ENCODE results near the gene HDAC7. TPM values are rescaled to one million over a fixed set of nuclear protein-coding genes. Genes with fewer than 3 reads are reported as not detected.

HDAC7 gene
- total RNA-seq, 2 donors from 2014 or later, result 27.3 to 29.7 TPM

DNA sequence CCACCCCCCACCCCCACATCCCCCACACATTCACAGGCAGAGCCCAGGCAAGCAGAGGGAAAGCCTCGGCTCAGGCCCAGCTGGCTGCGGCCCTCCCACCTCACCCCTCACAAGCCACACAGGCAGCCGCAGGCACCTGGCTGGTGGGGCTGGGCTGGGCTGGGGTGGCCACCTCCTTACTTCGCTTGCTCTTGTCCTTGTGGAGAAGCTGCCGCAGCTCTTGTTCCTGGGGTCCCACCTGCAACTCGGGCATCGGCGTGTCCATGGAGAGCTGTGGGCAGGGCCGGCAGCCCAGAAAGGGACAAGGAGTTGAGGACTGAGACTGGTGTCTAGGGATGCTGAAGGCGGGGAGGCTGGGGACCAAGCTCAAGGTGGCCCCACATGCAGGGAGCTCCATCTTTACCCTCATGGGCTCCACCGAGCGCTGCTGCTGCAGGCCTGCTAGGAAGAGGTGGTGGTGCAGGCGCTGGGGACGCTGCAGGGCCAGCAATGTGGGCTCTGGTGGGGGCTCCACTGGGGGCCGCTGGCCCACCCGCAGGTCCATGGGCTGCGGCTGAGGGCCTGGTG is 21.2 kb downstream of the HDAC7 start:
- Histone ChIP-seq H3K9me3 (no peaks in the 10 kb centered on the region), H3K9ac (ENCODE audit: low read depth in 2 of 2, low read length in 2 of 2) (no peak overlapping the region), H3K36me3 (no peaks in the 10 kb centered on the region), H3K4me3 (no peak overlapping the region), H3K4me1 (no peaks in the 10 kb centered on the region), H3K27ac (no peak overlapping the region), H3K27me3 (no peaks in the 10 kb centered on the region)
- TF ChIP-seq, protein P1, sequence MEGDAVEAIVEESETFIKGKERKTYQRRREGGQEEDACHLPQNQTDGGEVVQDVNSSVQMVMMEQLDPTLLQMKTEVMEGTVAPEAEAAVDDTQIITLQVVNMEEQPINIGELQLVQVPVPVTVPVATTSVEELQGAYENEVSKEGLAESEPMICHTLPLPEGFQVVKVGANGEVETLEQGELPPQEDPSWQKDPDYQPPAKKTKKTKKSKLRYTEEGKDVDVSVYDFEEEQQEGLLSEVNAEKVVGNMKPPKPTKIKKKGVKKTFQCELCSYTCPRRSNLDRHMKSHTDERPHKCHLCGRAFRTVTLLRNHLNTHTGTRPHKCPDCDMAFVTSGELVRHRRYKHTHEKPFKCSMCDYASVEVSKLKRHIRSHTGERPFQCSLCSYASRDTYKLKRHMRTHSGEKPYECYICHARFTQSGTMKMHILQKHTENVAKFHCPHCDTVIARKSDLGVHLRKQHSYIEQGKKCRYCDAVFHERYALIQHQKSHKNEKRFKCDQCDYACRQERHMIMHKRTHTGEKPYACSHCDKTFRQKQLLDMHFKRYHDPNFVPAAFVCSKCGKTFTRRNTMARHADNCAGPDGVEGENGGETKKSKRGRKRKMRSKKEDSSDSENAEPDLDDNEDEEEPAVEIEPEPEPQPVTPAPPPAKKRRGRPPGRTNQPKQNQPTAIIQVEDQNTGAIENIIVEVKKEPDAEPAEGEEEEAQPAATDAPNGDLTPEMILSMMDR (IDR thresholded peaks at IDR 0.05), result no peak
- intact Hi-C loops (cut with DNase I), result no loop called here
- no peak for DNase-seq

DNA sequence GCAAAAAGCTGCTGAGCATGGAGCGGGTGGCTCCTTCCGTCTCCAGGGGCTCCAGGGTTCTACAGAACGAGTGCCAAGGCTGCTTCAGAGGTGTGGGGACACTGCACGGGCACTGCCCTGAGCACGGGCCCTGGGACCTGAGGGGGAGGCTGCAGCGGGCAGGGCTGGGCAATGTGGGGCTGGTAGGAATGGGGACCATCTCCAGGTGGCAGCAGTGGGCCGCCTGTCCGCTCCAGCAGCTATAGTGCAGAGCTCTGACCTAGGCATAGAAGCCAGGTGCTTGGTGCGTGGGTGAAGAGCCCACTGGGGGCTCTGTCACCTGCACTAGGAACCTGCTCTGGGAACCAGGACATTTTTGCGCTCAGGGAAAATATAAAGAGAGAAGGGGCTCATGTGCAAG is 22.3 kb downstream of the HDAC7 start:
- H3K9ac ChIP-seq (ENCODE audit: low read depth in 2 of 2, low read length in 2 of 2), result no peak overlapping the region
- TF ChIP-seq, protein P1 (IDR thresholded peaks at IDR 0.05), result no peak
- no peak overlapping the region for H3K27ac ChIP-seq
- intact Hi-C loops (cut with DNase I), result no loop called here
- no peaks in the 10 kb centered on the region for H3K36me3 ChIP-seq
- no peak for DNase-seq
- H3K9me3 ChIP-seq, result no peaks in the 10 kb centered on the region
- no peaks in the 10 kb centered on the region for H3K27me3 ChIP-seq
- no peak overlapping the region for H3K4me3 ChIP-seq
- no peaks in the 10 kb centered on the region for H3K4me1 ChIP-seq

DNA sequence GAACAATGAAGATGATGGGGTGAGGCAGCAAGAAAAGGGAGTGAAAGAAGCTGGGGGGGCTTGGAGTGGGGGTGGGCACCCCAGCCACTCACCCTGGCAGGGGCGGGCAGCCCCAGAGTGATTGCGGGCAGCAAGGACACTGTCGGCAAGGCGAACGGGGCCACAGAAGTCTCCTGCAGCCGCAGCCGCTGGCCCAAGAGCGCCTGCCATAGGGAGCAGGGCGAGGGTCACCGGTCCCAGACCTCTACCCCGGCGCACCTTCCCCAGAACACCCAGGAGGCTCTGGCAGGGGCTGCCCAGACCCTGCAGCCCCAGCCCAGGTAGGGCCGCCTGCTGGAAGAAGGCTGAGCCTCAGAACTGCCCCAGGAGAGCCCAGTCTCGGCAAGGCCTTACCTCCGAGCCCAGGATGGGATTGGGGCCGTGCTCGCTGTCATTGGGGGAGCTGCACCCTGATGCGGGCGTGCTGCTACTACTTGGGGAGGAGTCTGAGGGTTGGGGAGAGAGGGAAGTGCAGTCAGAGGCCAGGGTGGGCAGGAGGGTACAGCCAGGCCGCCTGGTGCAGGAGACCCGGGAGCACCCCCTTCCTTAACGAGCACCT is 23.8 kb downstream of the HDAC7 start:
- intact Hi-C loops (cut with DNase I), result no loop called here
- no peak for DNase-seq
- Histone ChIP-seq H3K4me3 (no peak overlapping the region), H3K27me3 (no peaks in the 10 kb centered on the region), H3K9me3 (no peaks in the 10 kb centered on the region), H3K4me1 (no peaks in the 10 kb centered on the region), H3K9ac (ENCODE audit: low read depth in 2 of 2, low read length in 2 of 2) (no peak overlapping the region), H3K27ac (no peak overlapping the region), H3K36me3 (peaks cover 5% of the 10 kb centered on the region)
- TF ChIP-seq, protein P1 (IDR thresholded peaks at IDR 0.05), result no peak

DNA sequence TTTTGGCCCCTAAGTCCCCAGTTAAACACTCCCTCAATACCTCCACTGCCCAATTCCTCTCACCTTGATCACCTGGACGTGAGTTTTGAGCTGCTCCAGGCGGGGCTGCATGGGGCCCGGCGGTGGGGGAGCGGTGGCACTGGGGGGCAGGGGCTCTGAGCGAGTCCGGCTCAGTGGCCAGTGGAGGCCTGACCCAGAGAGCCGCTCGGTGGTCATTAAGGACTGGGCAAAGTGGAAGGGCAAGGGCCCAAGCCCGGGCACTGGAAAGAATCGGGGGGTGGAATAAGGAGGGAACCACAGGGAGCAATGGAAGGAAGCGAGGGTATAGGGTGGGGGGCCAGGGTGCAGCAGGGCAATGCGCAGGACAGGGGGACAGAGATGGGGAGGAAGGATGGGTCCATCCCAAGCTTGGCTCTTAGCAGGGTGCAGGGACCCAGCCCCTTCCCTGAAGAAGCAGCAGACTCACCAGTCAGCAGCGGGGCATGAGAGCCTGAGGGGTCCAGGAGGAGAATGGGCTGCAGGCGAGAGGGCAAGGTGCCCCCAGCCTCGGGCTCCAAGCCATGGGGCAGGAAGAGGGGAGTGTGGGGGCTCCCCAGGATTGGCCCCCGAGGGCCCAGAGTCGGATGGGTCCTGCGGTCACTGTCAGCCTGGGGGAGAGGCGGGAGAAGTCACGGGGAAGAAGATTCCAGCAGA is 24.4 kb downstream of the HDAC7 start:
- Histone ChIP-seq H3K9me3 (no peaks in the 10 kb centered on the region), H3K4me1 (no peaks in the 10 kb centered on the region), H3K27ac (no peak overlapping the region), H3K27me3 (no peaks in the 10 kb centered on the region), H3K36me3 (peaks cover 5% of the 10 kb centered on the region), H3K9ac (ENCODE audit: low read depth in 2 of 2, low read length in 2 of 2) (no peak overlapping the region), H3K4me3 (no peak overlapping the region)
- TF ChIP-seq, protein P1 (IDR thresholded peaks at IDR 0.05), result no peak
- no peak for DNase-seq
- intact Hi-C loops (cut with DNase I), result no loop called here

DNA sequence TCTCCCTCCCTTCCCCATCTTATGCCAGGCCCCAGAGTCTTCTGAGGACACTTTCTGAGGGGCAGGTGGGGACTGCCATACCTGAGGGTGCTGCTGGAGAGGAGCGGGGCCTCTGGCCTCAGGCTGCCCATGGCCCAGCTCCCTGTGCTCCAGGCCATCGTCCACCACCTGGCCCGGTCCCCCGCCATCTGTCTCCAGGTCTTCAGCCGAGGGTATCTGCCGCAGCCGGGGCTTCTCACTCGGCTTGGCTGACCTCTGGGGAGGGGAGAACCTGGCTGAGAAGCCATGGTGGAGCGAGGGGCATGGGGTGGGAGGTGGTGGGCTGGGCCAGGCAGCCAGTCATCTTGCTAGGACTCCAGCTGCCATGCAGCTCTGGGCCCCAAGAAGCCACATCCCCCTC is 25.0 kb downstream of the HDAC7 start:
- Histone ChIP-seq H3K9ac (ENCODE audit: low read depth in 2 of 2, low read length in 2 of 2) (no peak overlapping the region), H3K27ac (no peak overlapping the region), H3K4me1 (no peaks in the 10 kb centered on the region), H3K27me3 (no peaks in the 10 kb centered on the region), H3K4me3 (no peak overlapping the region), H3K36me3 (peaks cover 5% of the 10 kb centered on the region), H3K9me3 (no peaks in the 10 kb centered on the region)
- TF ChIP-seq, protein P1 (IDR thresholded peaks at IDR 0.05), result no peak
- intact Hi-C loops (cut with DNase I), result no loop called here
- no peak for DNase-seq
